SHP77 (cell line): ENCODE data around the gene CLCN7.

Experiments
- DNase-seq, 2 experiments: peaks; one replicate each; lab custom pipeline; 2025; lab: John Stamatoyannopoulos, UW

CLCN7 gene

GRCh38 chr16:1474796-1475551 is at the start of gene CLCN7:
TSS of gene CLCN7 (minus strand) at chr16:1475028. CDS start at chr16:1474974, 54 bp downstream.
- DNase-seq: peak; percentile 67 to 71

GRCh38 chr16:1524366-1524765 is 49.5 kb upstream of the CLCN7 start:
- DNase-seq: no peak

DNA sequence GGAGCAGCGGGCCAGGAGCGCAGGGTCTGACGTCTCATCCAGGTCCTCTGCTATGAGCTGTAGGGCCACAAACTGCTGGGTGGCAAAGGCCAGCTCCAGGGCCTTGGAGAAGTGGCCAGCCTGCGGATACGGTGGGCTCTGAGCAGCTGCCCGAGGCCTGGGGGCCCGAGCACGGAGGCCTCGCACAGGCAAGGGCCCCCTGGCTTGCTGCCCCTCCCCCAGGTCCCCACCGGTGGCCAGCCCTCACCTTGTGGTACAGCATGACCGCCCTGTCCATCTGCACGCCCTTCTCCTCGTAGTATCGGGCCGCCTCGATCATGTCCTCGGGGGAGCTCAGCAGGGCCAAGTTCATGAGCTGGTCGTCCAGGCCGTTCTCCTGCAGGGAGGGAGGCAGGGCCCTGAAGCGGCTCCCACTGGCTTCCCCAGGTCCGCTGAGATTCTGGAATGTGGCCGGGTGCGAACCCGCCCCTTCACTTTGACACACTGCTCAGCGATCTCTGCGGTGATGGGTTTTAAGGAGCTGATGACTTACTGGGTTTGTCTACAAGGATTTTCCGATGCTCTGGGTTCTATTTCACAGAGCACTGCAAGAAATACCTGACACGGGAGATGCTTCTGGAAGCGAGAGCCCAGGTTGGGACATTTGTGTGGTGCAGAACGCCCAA is 48.9 kb upstream of the CLCN7 start:
- DNase-seq: no peak

GRCh38 chr16:1520461-1520860 is 45.6 kb upstream of the CLCN7 start:
- no peak for DNase-seq

GRCh38 chr16:1519831-1520230 is 45.0 kb upstream of the CLCN7 start:
- no peak for DNase-seq

DNA sequence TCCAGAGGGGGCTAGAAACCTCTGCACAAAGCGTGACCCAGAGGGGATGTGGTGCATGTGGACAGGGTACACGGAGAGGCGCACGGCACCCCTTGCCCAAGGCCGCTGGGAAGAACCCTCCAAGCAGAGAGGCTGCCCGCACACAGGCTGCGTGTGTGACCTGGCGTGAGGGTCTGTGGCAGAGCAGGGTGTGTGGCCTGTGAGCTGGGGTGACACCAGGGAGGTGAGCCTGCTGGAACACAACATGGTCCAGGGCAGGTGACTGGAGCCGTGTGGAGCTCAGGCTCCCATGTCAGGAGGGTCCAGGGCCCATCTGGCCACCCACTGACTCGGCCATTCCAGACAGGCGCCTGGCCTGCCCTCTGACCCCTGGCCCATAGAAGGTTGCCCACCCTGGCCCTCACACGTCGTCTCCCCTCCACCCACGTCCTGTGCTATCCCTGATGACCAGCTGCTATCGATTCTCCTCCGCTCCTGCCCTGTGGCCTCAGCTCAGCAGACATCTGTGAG is 43.9 kb upstream of the CLCN7 start:
- DNase-seq: no peak

GRCh38 chr16:1514507-1514906 is 39.7 kb upstream of the CLCN7 start:
- DNase-seq: no peak

- no peak for DNase-seq
Observed at GRCh38 chr16:1512774-1513173, 37.9 kb upstream of the CLCN7 start.

DNA sequence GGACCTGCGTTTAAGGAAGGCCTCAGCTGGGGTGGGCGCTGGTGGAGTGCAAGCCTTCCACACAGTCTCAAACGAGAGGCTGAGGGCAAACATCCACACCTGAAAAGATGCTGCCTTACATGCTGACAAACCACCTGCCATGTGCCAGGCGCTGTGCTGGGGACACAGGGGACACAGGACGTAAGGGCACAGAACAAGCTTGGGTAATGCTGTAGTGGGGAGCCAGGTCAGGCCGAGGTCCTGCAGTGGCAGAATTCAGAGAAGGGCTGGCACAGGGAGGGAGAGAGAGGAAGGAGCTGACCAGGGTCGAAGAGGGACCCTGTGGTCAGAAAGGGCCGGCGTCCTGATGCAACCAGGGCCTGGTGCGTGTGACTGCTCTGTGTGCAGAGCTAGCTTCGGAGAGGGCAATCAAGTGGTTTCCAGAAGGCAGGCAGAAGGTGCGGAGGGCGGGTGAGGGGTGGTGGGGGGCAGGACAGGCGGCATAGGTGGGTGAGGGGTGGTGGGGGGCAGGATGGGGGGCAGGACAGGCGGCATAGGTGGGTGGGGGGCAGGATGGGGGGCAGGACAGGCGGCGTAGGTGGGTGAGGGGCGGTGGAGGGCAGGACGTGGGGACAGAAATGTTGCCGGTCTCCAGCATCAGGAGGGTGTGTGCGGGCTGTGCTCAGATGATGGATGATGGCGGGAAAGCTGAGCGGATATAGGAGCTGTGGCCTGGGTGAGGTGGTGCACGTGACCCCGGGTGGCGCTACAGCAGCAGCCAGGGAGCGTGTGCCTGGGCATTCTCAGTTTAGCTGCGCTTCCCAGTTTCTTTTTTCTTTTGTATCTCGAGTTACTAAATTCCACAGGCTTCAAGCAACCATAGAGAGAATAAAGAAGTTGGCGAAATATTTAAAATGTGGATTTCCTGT is 37.1 kb upstream of the CLCN7 start:
- no peak for DNase-seq

DNA sequence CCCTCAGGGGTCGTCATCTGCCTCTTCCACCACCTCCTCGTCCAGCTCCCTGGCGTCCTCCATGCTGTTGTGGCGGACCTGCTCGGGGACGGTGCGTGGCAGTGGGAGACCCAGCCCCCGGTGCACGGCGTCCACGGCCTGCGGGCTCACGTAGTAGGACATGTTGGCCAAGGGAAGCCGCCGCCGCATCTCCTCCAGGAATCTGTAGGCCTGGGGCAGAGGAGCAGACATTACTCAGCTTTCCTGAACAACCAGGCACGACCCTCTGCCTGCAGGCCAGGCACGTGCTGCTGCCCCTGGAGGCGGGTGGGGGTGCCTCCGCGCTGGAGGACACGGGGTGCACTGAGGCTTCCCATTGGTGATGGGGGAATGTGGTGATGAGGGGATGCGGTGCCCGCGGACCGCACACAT is 36.1 kb upstream of the CLCN7 start:
- DNase-seq: no peak

GRCh38 chr16:1510272-1510671 is 35.4 kb upstream of the CLCN7 start:
- DNase-seq: no peak

DNA sequence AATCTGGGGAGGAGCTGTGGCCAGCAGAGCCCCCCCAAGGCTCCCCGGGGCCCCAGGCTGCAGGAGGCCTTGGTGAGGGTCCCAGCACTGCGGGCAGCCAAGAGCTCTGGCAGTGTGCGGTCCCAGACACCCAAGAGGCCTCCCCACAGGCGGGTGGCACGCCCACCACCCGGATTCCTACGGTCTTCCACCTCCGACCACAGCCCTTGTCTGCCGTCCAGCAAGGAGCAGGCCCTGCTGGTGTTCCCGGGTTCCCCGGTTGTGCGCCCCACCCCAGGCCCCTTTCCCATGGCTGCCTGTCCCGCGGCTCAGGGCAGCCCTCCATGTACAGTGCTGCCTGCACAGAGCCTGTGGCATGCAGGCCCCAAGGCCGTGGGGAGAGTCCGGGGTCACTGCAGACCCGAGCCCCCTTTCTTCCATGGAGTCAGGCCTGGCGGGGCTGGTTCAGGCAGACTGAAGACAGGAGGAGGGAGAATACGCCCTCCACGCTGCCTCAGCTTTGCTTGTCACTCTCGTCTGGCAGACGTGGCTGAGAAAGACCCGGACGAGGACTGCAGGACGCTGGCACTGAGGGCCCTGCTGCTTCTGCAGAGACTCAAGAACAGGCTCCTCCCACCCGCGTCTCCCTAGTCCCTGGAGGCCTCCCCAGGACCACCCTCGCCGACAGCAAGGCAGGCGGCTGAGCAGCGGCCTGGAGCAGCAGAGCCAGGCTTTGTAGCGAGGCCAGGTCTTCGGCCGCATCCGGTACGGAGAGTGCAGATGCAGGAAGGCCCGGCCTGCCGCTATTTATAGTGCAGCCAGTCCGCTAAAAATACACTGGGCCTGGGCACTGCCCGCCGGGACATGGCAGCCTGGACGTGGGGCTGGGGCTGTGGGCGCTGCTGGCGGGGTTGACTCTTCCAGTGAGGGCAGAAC is 34.7 kb upstream of the CLCN7 start:
- no peak for DNase-seq

GRCh38 chr16:1508494-1509187 is 33.8 kb upstream of the CLCN7 start:
- no peak for DNase-seq

DNA sequence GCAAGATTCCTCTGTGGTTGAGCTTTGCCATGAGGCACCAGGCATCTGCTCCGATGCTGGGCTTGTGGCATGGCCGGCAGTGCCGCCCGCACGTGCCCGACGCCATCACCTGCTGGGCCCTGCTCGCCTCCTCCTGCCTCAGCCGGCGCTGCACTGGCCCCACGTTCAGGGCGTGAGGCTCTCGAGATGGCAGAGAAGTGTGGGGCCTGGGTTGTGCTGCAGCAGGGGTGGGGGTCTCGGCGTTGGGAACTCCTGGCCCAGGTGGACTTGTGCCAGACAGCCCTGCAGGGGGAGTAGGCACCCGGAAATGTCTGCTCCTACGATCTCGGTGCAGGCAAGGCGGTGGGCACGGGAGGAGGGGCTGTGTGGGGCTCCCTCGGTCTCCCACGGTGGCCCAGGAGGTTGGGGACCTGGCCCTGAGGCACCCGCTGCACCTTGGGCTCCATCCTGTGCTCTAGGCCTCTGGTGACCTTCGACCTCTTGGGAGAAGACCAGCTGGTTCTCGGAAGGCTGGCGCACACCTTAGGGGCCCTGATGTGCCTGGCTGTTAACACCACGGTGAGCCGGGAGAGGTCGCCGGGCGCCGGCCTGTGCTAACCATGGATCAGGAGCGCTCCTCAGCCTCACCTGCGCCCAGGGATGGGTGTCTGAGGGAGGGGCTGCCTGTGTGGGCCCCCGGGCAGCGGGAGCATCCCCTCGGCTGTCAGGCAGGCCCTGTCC is 31.8 kb upstream of the CLCN7 start:
- DNase-seq: no peak

GRCh38 chr16:1505912-1506311 is 31.1 kb upstream of the CLCN7 start:
- DNase-seq: no peak

GRCh38 chr16:1505073-1505844 is 30.4 kb upstream of the CLCN7 start:
- no peak for DNase-seq

- DNase-seq: no peak
Observed at GRCh38 chr16:1503110-1503955, 28.5 kb upstream of the CLCN7 start.
